IMR-90 (cell line): ENCODE data around the gene ACSL4. TPM values are rescaled to one million over a fixed set of nuclear protein-coding genes. Genes with fewer than 3 reads are reported as not detected.
"Not testable (repeated sequence)": the region's sequence is repeated elsewhere in the genome, so short reads cannot be mapped to it uniquely, and the experiment has no call there.

Experiments used
- ATAC-seq: fragments of 200-7000 bp; cut with Tn5 transposase; 2 replicates; pipeline ENCODE4 v1.9.1; 2020; ENCODE audit warnings: low read depth, mild to moderate bottlenecking, moderate library complexity
- BruUV-seq: library from RNA; stranded (reverse); fragments of 400-500 nt; replicated peaks from 2 replicates; lab custom pipeline; 2021; lab: Mats Ljungman, UMichigan
- CTCF ChIA-PET: fragments of 300-600 bp; formaldehyde crosslinking; extraction: SDS; loops from one replicate; lab custom pipeline; 2021; ENCODE audit warnings: antibody characterized with exemption; lab: Yijun Ruan, JAX
- POLR2A ChIA-PET: fragments of 300-600 bp; sonication (Branson Sonifier 250); formaldehyde crosslinking; loops from one replicate; lab custom pipeline; 2022; ENCODE audit warnings: antibody characterized with exemption; ENCODE audit not compliant: unreplicated experiment; lab: Charles Lee
- DNase-seq: peaks from one replicate; pipeline ENCODE4 v3.0.0; 2013
- H2AFZ ChIP-seq: replicated peaks from 2 replicates; pipeline ENCODE3; 2013; ENCODE audit warnings: low read length, mild to moderate bottlenecking; ENCODE audit not compliant: poor library complexity
- H2AK5ac ChIP-seq: 2 replicates; pipeline ENCODE4 v1.6.1; 2013; ENCODE audit warnings: low read depth, low read length, inconsistent platforms
- H2AK9ac ChIP-seq: replicated peaks from 2 replicates; pipeline ENCODE3; 2013; ENCODE audit warnings: mild to moderate bottlenecking, low read depth, low read length, moderate library complexity; ENCODE audit not compliant: poor library complexity
- H2BK120ac ChIP-seq: 2 replicates; pipeline ENCODE4 v1.6.1; 2013; ENCODE audit warnings: low read depth, low read length, inconsistent platforms
- H2BK15ac ChIP-seq: 3 replicates; pipeline ENCODE4 v1.6.1; 2013; ENCODE audit warnings: low read depth, low read length, inconsistent platforms
- H2BK20ac ChIP-seq: 2 replicates; pipeline ENCODE4 v1.6.1; 2013; ENCODE audit warnings: low read depth, mild to moderate bottlenecking, inconsistent platforms, low read length, moderate library complexity
- H2BK5ac ChIP-seq: 2 replicates; pipeline ENCODE4 v1.6.1; 2013; ENCODE audit warnings: mild to moderate bottlenecking, low read depth, low read length, inconsistent platforms; ENCODE audit not compliant: poor library complexity, severe bottlenecking
- H3K14ac ChIP-seq: replicated peaks from 2 replicates; pipeline ENCODE4 v1.6.1; 2013; ENCODE audit warnings: low read depth, low read length, inconsistent platforms
- H3K18ac ChIP-seq: 2 replicates; pipeline ENCODE4 v1.6.1; 2013; ENCODE audit warnings: low read depth, low read length, control low read depth
- H3K23ac ChIP-seq: 2 replicates; pipeline ENCODE4 v1.6.1; 2013; ENCODE audit warnings: low read depth, low read length, inconsistent platforms
- H3K27ac ChIP-seq: 2 replicates; pipeline ENCODE4 v1.5.1; 2013; ENCODE audit warnings: mild to moderate bottlenecking, control low read depth, low read length; ENCODE audit not compliant: insufficient read depth
- H3K27me3 ChIP-seq: 2 replicates; pipeline ENCODE4 v1.6.1; 2013; ENCODE audit warnings: low read length; ENCODE audit not compliant: control insufficient read depth, insufficient read depth
- H3K36me3 ChIP-seq: 2 replicates; pipeline ENCODE4 v1.6.1; 2013; ENCODE audit warnings: low read length, mixed read lengths; ENCODE audit not compliant: control insufficient read depth, insufficient read depth
- H3K4ac ChIP-seq: 2 replicates; pipeline ENCODE4 v1.6.1; 2013; ENCODE audit warnings: low read depth, low read length, inconsistent platforms
- H3K4me1 ChIP-seq: 2 replicates; pipeline ENCODE4 v1.6.1; 2013; ENCODE audit warnings: low read length, mixed read lengths; ENCODE audit not compliant: control insufficient read depth, insufficient read depth
- H3K4me2 ChIP-seq: 2 replicates; pipeline ENCODE4 v1.6.1; 2013; ENCODE audit warnings: low read depth, mild to moderate bottlenecking, control low read depth, low read length, moderate library complexity
- H3K4me3 ChIP-seq: 2 replicates; pipeline ENCODE4 v1.5.1; 2013; ENCODE audit warnings: low read depth, mild to moderate bottlenecking, control low read depth, low read length, moderate library complexity; ENCODE audit not compliant: insufficient read depth
- H3K56ac ChIP-seq: 2 replicates; pipeline ENCODE4 v1.6.1; 2013; ENCODE audit warnings: low read length, inconsistent platforms; ENCODE audit not compliant: insufficient read depth; ENCODE audit errors: extremely low read depth
- H3K79me1 ChIP-seq, 2 experiments: 2 replicates each; pipeline ENCODE4 v1.6.1; 2013; ENCODE audit warnings: low read length in 2 of 2, inconsistent platforms in 1 of 2, low read depth in 1 of 2
- H3K9ac ChIP-seq: 2 replicates; pipeline ENCODE4 v1.6.1; 2013; ENCODE audit warnings: low read depth, low read length, control low read depth
- H3K9me1 ChIP-seq: 2 replicates; pipeline ENCODE4 v1.6.1; 2013; ENCODE audit warnings: low read length, inconsistent platforms; ENCODE audit not compliant: insufficient read depth
- H3K9me3 ChIP-seq: 2 replicates; pipeline ENCODE4 v1.6.1; 2013; ENCODE audit warnings: low read length; ENCODE audit not compliant: control insufficient read depth, insufficient read depth
- H4K20me1 ChIP-seq: 2 replicates; pipeline ENCODE4 v1.6.1; 2013; ENCODE audit warnings: low read length, inconsistent platforms; ENCODE audit not compliant: insufficient read depth
- H4K5ac ChIP-seq: 2 replicates; pipeline ENCODE4 v1.6.1; 2013; ENCODE audit warnings: mild to moderate bottlenecking, low read depth, low read length, control low read depth
- H4K8ac ChIP-seq, 2 experiments: 2 replicates each; pipeline ENCODE4 v1.6.1; 2013; ENCODE audit warnings: low read depth in 2 of 2, low read length in 2 of 2, control low read depth in 1 of 2, inconsistent platforms in 1 of 2
- H4K91ac ChIP-seq: 2 replicates; pipeline ENCODE4 v1.6.1; 2013; ENCODE audit warnings: low read depth, low read length, inconsistent platforms; ENCODE audit not compliant: insufficient read depth
- WGBS, 2 experiments: methylation state at CpG; one replicate each; pipeline versions ENCODE4 v1.1.5 to v1.1.7; 2013; ENCODE audit warnings: missing lambda C conversion rate in 2 of 2; ENCODE audit not compliant: insufficient read length in 1 of 2; ENCODE audit errors: extremely low coverage in 2 of 2; 5-methylcytosine and 5-hydroxymethylcytosine counted together
- dilution Hi-C: fragments of 300-500 bp; cut with HindIII; formaldehyde crosslinking; loops from one replicate; pipeline ENCODE4 v1.14.3; 2018; ENCODE audit warnings: low sequenced_read_pairs; ENCODE audit not compliant: unreplicated experiment
- in situ Hi-C: fragments of 300-500 bp; cut with MboI; formaldehyde crosslinking; loops from 3 replicates; pipeline ENCODE4 v1.14.3; 2019; ENCODE audit warnings: low sequenced_read_pairs, inconsistent platforms, mixed read lengths
- intact Hi-C: fragments of 100-400 bp; cut with micrococcal nuclease; formaldehyde crosslinking; loops from 2 replicates; pipeline ENCODE4 v1.10.0; 2022
- polyA plus RNA-seq, 3 experiments: library from polyadenylated mRNA; depleted of rRNA; stranded (reverse); fragments of >200 nt; gene quantifications; 2 replicates each; pipeline ENCODE4 v1.2.3, GENCODE V29; 2012; ENCODE audit warnings: low replicate concordance in 1 of 3
- total RNA-seq: library from RNA; depleted of rRNA; stranded (reverse); fragments of >200 nt; gene quantifications from 2 replicates; pipeline ENCODE4 v1.2.3, GENCODE V29; 2012

Gene ACSL4
- total and polyA plus RNA-seq, 2 of the 4 experiments (the other 2 are of a cell fraction): 29.6 to 59.7 TPM

- intact Hi-C loops, H2BK15ac ChIP-seq, ATAC-seq, H2BK5ac ChIP-seq, H3K27me3 ChIP-seq, H3K14ac ChIP-seq, H3K4ac ChIP-seq, BruUV-seq, H3K4me3 ChIP-seq, H2BK120ac ChIP-seq, H3K56ac ChIP-seq, H4K5ac ChIP-seq, H3K4me1 ChIP-seq, H3K27ac ChIP-seq, H3K9me3 ChIP-seq, dilution Hi-C loops, H4K8ac ChIP-seq, H4K20me1 ChIP-seq, H3K9ac ChIP-seq, H3K18ac ChIP-seq, DNase-seq, H2AFZ ChIP-seq, H3K36me3 ChIP-seq, H2BK20ac ChIP-seq, H3K79me1 ChIP-seq, POLR2A ChIA-PET, H3K23ac ChIP-seq, H2AK5ac ChIP-seq, H2AK9ac ChIP-seq, H3K9me1 ChIP-seq, H4K91ac ChIP-seq, in situ Hi-C loops, H3K4me2 ChIP-seq: not testable (repeated sequence)
- CTCF ChIA-PET: interaction anchor here (0.6 kb wide), 1 partner anchor 244 kb away, joined by 6 read pairs; no protein-coding TSS in a partner anchor
- no CpG with 5 or more reads among the region's 4 CpGs for WGBS, 2 experiments
Observed at GRCh38 chrX:109657364-109657763, 75.7 kb downstream of the ACSL4 start.
